Ascending aorta (tissue), 2 donors: ENCODE results near the gene TACC2. TPM values are rescaled to one million over a fixed set of nuclear protein-coding genes. Genes with fewer than 3 reads are reported as not detected.

Source experiments
- DNase-seq, 2 donors: peaks; one replicate each; pipeline ENCODE4 v3.0.0-alpha.2; 2019; ENCODE audit warnings: low spot score in 2 of 2
- H3K27ac ChIP-seq, 2 donors: fragments of 200-600 bp; sonication (generic); one replicate each; pipeline ENCODE4 v1.5.1; 2016 to 2017; ENCODE audit warnings: mild to moderate bottlenecking in 1 of 2
- H3K27me3 ChIP-seq: fragments of 200-600 bp; sonication (generic); one replicate; pipeline ENCODE4 v1.5.1; 2017
- H3K36me3 ChIP-seq, 2 donors: fragments of 200-600 bp; sonication (generic); one replicate each; pipeline ENCODE4 v1.5.1; 2016
- H3K4me1 ChIP-seq, 2 donors: fragments of 200-600 bp; sonication (generic); one replicate each; pipeline ENCODE4 v1.5.1; 2016 to 2017; ENCODE audit warnings: mild to moderate bottlenecking in 1 of 2
- H3K4me3 ChIP-seq, 2 donors: fragments of 200-600 bp; sonication (generic); one replicate each; pipeline ENCODE4 v1.5.1; 2016 to 2017; ENCODE audit warnings: mild to moderate bottlenecking in 1 of 2
- H3K9me3 ChIP-seq, 2 donors: fragments of 200-600 bp; sonication (generic); one replicate each; pipeline ENCODE4 v1.5.1; 2016
- CTCF ChIP-seq, 3 experiments: fragments of 200-600 bp in 2 of 3; fragments of 450-650 bp in 1 of 3; sonication (generic) in 2 of 3; IDR thresholded peaks; one replicate each; pipeline ENCODE4 v1.5.1; 2016 to 2019; ENCODE audit warnings: antibody characterized with exemption in 3 of 3, mild to moderate bottlenecking in 1 of 3, moderate library complexity in 1 of 3
- intact Hi-C: fragments of 100-400 bp; cut with DNase I; formaldehyde crosslinking; loops from one replicate; pipeline ENCODE4 v1.15.1; 2023
- total RNA-seq: library from RNA; depleted of rRNA; stranded (reverse); fragments of >200 nt; gene quantifications from one replicate; pipeline ENCODE4 v1.1.0, GENCODE V29; 2016

The TACC2 gene
- total RNA-seq, 1 donor from 2014 or later: 69.1 TPM

GRCh38 chr10:122018491-122018890 is 29.5 kb downstream of the TACC2 start:
- peaks cover 0 to 9% of the 10 kb centered on the region in 2 donors for H3K4me1 ChIP-seq
- intact Hi-C loops: no loop called here
- peak overlapping the region in 1 of 2 donors; percentile 27 for H3K27ac ChIP-seq
- TF ChIP-seq CTCF (IDR thresholded peaks at IDR 0.05): no peak
- no peaks in the 10 kb centered on the region for H3K9me3 ChIP-seq
- H3K36me3 ChIP-seq: no peaks in the 10 kb centered on the region
- H3K4me3 ChIP-seq: peak overlapping the region in 1 of 2 donors; percentile 13
- DNase-seq: no peak
- no peaks in the 10 kb centered on the region for H3K27me3 ChIP-seq

- intact Hi-C loops: no loop called here
- H3K27ac ChIP-seq: peak overlapping the region in 1 of 2 donors; percentile 27
- peak overlapping the region in 1 of 2 donors; percentile 13 for H3K4me3 ChIP-seq
- DNase-seq: no peak
- H3K36me3 ChIP-seq: no peaks in the 10 kb centered on the region
- H3K4me1 ChIP-seq: peaks cover 0 to 7% of the 10 kb centered on the region in 2 donors
- no peaks in the 10 kb centered on the region for H3K9me3 ChIP-seq
- H3K27me3 ChIP-seq: no peaks in the 10 kb centered on the region
- TF ChIP-seq CTCF (IDR thresholded peaks at IDR 0.05): no peak
Measured at GRCh38 chr10:122018951-122019413, 30.0 kb downstream of the TACC2 start.

- Histone ChIP-seq H3K9me3 (no peaks in the 10 kb centered on the region), H3K36me3 (peaks cover 0 to 2% of the 10 kb centered on the region in 2 donors), H3K4me3 (peak overlapping the region in 1 of 2 donors; percentile 13), H3K4me1 (peaks cover 0 to 7% of the 10 kb centered on the region in 2 donors), H3K27me3 (no peaks in the 10 kb centered on the region), H3K27ac (peak overlapping the region in 1 of 2 donors; percentile 27)
- intact Hi-C loops: no loop called here
- no peak for TF ChIP-seq CTCF (IDR thresholded peaks at IDR 0.05)
- no peak for DNase-seq
Measured at GRCh38 chr10:122019414-122019975, 30.5 kb downstream of the TACC2 start.

- H3K9me3 ChIP-seq: no peaks in the 10 kb centered on the region
- H3K4me1 ChIP-seq: peaks cover 0 to 7% of the 10 kb centered on the region in 2 donors
- TF ChIP-seq CTCF (IDR thresholded peaks at IDR 0.05): no peak
- H3K27ac ChIP-seq: peak overlapping the region in 1 of 2 donors; percentile 76
- no peak for DNase-seq
- H3K27me3 ChIP-seq: no peaks in the 10 kb centered on the region
- no peak overlapping the region for H3K4me3 ChIP-seq
- intact Hi-C loops: loop anchor here (10.0 kb wide), 1 partner anchor 475 kb away; no protein-coding TSS in a partner anchor
- H3K36me3 ChIP-seq: peaks cover 0 to 4% of the 10 kb centered on the region in 2 donors
Measured at GRCh38 chr10:122020226-122020625, 31.3 kb downstream of the TACC2 start.

GRCh38 chr10:122021379-122021778 is 32.4 kb downstream of the TACC2 start:
- Histone ChIP-seq H3K27me3 (no peaks in the 10 kb centered on the region), H3K4me3 (peak overlapping the region; percentile 30 to 60), H3K9me3 (no peaks in the 10 kb centered on the region), H3K36me3 (peaks cover 0 to 4% of the 10 kb centered on the region in 2 donors), H3K4me1 (peaks cover 0 to 7% of the 10 kb centered on the region in 2 donors), H3K27ac (peak overlapping the region; percentile 74 to 76)
- intact Hi-C loops: loop anchor here (10.0 kb wide), 1 partner anchor 473 kb away; no protein-coding TSS in a partner anchor
- DNase-seq: no peak
- TF ChIP-seq CTCF (IDR thresholded peaks at IDR 0.05): no peak
